Islet of Langerhans (tissue), 1 donor: Measurements from ENCODE around the gene NXN.
"Not testable (repeated sequence)": the region's sequence is repeated elsewhere in the genome, so short reads cannot be mapped to it uniquely, and the experiment has no call there.

ENCODE experiments used
- FAIRE-seq: peaks from one replicate; lab custom pipeline; 2011; peaks lifted over from hg19 to GRCh38; lab: Jason Lieb, UNC

NXN gene

DNA sequence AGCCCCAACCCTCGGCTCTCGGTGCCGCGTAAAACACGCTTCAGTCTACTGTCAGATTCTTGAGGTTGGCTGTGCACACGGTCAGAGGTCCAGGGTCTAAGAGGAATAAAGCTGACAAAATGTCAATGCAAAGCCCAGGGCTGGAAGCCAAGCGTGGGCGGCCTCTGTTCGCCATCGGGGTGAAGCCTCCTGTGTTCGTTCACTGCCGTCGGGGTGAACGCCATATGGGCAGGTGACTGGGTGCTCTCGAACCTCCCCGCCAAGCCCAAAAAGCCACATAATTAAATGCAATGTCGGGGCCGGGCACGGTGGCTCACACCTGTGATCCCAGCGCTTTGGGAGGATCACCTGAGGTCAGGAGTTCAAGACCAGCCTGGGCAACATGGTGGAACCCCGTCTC is 152.8 kb downstream of the NXN start:
- FAIRE-seq: no peak

DNA sequence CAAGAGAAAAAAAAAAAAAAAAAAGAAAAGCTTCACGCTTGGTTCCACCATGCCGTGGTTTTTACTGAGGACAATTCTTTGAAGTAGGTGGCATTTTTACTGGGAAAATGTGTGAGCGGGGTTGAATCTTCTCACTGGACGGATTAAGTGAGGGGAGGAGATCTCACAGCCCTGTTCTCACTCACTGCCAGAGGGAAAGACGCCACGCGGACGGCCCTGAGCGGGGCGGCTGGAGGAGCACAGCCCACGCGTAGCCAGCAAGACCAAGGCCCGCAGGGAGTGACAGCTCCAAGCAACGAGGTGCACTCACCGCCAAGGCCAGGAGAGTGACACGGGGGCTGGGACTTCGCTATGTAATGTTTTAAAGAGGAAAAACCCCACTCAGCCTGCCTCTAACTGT is 154.4 kb downstream of the NXN start:
- FAIRE-seq: no peak

DNA sequence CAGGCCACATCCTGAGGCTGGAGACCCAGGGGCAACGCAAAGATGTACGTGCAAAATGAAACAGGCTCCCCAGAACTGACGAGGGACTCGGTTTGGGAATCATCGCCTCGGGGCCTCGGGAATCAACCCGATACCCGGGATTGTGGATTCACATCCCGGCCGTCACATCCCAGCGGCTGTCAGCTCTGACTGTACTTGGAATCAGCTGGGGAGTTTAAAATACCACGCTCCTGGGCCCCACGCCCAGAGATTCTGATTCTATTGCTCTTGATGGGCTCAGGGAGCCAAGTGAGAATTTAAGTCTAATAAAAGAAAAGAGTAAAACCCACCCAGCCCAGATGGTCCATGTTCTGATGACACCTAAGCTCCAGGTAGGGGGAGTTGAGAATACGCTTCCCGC is 155.2 kb downstream of the NXN start:
- FAIRE-seq: no peak

DNA sequence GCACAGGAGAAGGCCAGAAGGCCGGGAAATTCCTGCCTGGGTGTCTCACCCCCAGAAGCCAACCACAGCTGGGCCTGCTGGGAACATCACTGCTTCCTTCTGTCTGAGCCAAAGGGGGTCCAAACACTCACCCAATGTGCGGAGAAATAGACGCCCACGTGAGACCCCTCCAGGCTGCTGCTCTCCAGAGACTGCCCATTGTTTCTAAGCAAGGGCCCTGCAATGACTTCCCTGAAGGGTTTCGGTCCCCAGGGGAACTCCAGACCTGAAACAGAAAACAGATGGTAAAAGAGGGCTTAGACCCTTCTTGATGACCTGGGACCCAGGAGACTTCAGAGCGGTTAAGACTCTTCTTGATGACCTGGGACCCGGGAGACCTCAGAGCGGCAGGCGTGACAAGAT is 156.1 kb downstream of the NXN start:
- no peak for FAIRE-seq

DNA sequence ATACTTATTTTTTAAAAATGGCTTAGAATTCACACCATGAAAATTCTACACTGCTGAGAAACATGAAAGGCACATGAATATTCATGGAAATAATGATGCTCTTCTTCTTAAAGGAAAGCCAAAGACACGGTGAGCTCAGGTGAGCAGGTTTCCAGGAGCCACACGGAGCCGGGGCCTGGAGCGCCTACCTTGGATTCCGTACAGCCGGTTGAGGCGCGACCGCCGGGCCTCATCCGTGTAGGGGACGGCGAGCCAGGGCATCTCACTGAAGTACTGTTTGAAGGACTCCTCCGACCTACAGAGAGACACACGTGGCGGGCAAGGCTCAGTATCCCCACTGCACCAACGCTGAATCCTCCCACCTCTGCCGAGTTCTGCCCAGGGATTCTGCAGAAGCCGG is 160.3 kb downstream of the NXN start:
- FAIRE-seq: no peak

DNA sequence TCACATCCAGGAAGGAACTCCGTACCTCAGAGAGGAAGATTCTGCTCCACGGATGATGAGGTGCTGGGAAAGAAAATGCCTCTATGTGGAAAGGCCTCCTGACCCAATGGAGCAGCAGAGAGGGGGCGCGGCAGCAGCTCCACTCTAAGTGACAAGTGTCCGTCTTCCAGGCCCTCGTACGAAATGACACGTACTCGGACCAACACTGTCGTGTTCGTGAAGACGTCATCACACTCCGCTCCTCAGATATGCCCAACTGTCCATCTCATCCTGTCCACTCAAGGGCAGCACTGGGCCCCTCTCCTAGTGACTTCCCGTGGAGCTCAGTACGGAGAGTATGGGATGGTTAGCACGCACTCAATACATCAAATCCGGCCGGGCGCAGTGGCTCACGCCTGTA is 165.2 kb downstream of the NXN start:
- no peak for FAIRE-seq

DNA sequence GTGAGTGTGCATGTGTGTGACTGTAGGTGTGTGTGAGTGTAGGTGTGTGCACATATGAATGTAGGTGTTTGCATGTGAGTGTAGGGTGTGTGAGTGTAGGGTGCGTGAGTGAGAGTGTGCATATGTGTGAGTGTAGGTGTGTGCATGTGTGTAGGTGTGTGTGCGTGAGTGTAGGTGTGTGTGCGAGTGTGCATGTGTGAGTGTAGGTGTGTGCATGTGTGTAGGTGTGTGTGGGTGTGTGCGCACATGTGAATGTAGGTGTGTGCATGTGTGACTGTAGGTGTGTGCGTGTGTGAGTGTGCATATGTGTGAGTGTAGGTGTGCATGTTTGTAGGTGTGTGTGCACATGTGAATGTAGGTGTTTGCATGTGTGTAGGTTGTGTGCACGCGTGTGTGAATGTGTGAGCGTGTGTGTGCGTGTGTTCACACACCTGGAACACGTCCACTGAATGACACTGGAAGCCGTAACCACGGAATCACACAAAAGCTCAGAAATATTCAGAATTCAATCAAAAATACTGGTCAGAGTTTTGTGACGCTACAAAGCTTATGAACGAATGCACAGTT is 166.9 kb downstream of the NXN start:
- FAIRE-seq: no peak

DNA sequence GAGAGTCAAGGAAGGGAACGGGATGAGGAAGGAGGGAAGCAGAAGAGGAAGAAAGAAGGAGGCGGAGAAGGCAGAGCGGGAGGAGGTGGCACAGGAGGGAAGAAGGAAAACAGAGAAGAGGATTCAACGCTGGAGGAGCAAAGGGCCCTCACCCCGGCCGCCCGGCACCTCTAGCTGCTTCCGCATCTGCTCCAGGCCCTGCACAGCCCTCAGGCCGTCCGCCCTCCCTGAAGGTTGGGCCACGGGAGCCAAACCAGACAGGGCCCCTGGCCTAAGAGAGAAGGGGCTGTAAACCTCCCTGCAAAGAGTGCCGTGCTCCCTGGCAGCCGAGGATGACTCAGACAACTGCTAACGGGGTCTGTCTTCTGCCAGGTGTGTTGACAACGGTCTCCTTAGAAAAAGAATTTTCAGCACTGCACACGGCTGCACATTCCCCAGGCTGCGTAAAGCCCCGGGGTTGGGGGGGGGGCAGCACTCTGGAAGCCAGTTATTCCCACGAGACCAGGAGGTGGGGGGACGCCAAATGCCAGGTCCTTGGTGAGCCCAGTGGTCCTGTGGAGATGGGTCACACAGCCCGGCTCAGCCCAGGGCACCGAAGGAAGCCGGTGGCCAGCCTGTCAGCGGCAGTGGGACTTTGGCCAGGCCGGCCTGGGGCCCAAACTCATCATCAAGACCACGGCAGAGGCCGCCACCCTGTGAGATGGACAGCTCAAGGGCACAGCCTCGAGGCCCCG is 168.4 kb downstream of the NXN start:
- FAIRE-seq: no peak

DNA sequence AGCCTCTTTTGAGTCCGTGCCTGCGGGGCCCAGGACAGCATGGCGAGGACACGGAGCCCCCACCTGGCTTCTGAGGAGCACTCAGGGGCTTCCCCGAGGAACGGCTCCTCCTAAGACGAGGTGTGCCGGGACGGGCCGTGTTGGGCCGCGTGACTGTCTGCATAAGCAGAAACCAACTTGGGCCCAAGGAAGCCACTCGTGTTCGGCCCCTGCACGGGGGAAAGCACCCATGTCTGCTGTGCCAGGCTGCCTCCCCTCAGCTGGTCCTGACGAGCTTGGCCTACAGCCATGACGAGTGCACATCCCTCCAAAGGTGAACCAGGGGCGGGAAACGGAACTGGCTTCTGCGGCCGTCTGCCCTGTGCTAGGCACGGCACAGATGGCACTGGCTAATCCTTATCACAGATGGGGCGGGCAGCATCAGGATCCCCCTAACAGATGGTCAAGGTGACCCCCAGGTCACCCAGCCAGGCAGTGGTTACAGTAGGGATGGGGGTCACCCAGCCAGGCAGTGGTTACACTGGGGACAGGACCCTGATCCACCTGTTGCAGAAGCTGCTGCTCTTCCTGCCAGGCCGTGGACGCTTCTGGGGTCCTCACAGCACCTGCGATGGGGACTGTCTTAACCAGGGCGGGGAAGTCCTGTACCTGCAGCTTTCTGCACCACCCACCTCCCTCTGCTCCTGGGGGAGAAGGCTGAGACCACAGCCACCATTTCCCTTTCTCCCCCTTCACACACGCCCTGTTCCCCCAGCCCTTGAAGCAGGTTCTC is 171.9 kb downstream of the NXN start:
- no peak for FAIRE-seq

DNA sequence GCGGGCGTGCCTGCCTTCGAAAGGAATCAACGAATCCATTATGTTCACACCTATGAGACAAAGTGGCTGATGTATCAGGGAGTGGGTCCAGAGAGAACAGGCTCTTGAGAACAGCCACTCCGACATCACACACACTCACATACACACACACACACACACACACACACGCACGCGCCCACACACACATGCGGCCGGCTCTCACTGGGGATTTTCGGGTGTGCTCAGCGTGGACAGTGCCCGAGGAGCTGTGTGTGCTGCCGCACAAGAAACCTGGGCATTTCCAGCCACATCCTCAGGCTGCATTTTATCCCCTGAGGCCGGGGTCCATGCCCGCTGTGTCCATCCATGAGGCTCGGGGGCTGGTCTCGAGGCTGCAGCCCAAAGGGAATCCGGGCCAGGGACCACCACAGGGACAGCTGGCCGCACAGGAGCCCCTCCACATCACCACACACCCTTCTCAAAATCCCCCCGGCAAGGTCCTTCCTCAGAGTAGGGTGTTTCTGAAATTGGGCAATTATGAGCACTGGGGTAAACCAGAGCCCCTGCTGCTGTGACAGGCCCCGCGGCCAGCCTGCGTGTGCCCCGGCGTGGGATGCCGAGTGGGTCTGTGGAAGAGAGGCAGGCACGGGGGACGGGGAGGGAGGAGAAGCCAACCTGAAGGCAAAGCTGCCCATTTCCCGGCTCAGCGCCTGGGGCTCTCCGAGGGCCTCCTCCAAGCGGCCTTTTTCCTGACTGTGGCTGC is 172.6 kb downstream of the NXN start:
- no peak for FAIRE-seq

DNA sequence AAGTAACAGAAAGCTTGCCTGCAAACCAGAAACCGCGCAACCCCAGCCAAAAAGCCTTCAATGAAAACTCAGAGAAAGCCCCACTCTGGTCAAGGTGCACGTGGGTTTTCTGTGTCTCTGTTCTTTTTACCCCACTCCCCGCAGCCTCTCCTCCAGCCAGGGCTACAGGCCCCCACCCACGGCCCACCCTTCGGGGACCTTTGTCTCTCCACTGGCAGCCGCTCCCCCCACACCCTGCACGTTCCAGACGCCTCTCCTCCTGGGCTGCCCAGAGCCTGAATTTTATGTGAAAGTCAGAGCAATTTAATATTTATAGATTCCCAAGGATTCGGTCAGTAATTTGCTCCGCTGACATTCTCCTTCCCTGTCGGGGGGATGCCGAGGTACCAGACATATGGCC is 173.2 kb downstream of the NXN start:
- no peak for FAIRE-seq

DNA sequence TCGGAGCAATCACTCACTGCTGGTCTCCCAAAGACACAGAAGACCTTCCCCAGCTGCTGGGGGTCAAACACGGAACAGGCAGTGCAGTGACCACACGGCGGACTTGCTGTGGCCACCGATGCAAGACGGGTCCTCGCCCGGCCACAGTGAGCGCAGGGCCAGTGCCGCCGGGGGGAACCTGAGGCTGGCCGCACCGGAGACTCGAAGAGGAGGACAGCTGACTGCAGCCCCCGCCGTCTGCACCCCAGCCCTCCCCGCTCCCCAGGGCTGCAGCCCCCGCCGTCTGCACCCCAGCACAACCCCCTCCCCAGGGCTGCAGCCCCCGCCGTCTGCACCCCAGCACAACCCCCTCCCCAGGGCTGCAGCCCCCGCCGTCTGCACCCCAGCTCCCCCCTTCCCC is 173.7 kb downstream of the NXN start:
- FAIRE-seq: not testable (repeated sequence)

DNA sequence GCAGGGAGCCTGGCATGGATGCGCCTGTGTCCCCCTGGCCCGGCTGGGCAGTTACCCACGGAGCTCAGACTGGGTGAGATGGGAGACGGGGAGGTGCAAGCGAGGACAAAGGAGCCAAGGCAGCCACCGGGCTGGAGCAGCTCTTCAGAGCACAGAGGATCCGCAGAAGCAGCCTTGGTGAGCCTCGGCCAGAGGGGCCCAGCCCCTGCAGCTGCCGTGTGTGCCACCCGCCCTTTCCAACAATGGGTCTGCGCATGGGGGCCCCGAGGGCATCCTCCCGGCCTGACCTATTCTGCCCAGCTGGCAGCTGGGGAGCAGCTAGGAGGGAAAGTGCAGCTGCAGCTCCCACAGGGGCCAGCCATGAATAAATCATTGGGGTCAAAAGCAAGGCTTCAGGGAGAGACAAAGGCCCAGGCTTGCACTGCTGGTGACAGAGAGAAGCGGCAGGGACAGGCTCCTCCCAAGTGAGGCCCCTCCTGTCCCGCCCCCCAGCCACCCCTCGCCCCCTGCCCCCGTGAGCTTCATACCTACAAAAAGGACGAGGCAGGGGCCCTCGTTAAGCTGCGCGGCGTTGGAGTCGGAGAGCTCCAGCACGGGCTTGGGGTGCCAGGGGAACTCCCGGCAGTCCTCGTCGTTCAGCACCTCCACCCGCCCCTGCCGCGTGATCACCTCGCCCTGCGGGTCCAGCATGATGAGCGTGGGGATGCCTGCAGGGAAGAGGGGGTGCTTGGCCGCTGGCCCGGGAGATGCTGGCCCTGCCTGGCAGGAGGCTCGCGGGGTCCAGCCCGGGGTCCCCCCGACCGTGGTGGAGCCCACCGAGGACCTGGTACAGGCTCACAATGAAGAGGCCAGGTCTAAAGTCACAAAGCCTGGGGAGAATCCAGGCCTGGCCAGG is 174.8 kb downstream of the NXN start:
- no peak for FAIRE-seq

DNA sequence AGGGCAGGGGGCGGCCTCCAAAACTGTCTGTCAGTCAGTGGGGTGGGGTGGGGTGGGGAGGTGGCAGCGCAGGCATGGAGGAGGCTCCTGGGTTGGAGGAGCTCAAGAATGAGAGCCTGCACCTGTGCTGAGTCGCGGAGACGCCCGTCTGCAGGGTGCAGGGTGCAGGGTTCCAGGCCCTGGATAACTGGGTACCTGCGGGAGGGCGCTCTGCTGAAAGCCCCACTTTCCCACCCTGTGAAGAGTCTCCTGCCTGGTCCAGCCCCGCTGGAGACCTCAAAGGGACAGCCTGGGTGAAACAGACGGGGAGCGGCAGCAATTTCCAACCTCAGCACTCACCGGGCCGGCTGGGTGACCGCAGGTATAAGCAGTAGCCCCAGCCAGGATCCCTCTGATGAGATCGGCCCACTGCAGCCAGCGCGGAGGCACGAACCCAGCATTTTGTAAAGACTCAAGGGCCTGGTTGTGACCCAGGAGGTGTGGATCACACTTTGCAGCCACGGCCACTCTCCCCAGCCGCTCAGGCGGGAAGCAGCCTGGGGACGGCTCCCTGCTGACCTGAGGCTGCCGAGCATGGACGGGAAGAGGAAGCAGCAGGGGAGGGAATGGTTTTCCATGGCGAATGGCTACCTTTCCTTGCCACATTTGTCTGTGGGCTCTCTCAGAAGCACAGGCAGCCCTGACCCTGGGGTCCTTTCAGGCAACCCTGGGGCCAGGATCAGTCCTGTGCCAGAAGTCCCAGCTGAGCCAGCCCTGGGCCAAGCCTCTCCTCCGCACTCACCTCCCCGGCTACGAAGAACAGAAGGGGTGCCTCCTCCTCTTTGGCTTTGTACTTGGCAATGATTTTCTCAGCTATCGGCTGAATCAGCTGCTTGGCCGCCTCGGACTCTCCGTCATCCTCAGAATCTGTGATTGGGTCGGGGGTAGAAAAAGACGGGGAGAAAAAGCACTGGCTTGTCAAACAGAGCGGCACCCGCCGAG is 176.4 kb downstream of the NXN start:
- FAIRE-seq: no peak

DNA sequence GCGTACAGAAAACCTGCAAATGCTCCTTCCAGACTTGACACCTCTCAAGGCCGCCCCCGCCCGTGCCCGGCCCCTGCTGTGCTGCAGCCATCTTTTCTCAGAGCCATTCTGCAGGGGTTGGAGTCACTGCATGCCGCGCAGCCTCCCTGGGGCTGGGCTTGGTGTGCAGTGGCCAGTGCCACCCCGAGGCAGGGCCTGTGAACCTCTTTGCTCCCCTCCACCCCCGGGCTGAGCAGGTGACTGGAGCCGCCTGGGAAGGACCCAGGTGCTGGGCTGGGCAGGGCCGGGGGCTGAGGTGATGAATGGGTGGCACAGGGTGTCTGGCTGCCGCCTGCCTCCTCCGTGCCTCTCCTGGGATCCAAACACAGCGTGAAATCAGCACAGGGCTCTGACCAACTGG is 177.1 kb downstream of the NXN start:
- no peak for FAIRE-seq

DNA sequence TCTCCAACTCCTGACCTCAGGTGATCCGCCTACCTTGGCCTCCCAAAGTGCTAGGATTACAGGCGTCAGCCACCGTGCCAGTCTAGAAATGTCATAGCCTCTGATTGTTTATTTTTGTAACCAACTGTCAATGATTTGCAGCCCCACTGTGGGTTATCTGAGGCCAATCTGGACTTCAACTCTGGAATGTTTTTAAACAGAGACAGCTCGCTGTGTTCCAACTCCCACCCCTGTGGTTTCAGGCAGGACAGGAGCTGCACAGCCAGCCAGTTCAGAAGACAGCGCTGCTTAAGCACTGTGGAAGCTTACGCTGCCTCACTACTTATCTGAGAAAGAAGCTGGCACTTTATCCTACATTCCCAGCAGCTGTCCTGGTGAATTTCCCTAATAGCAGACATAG is 177.9 kb downstream of the NXN start:
- no peak for FAIRE-seq

DNA sequence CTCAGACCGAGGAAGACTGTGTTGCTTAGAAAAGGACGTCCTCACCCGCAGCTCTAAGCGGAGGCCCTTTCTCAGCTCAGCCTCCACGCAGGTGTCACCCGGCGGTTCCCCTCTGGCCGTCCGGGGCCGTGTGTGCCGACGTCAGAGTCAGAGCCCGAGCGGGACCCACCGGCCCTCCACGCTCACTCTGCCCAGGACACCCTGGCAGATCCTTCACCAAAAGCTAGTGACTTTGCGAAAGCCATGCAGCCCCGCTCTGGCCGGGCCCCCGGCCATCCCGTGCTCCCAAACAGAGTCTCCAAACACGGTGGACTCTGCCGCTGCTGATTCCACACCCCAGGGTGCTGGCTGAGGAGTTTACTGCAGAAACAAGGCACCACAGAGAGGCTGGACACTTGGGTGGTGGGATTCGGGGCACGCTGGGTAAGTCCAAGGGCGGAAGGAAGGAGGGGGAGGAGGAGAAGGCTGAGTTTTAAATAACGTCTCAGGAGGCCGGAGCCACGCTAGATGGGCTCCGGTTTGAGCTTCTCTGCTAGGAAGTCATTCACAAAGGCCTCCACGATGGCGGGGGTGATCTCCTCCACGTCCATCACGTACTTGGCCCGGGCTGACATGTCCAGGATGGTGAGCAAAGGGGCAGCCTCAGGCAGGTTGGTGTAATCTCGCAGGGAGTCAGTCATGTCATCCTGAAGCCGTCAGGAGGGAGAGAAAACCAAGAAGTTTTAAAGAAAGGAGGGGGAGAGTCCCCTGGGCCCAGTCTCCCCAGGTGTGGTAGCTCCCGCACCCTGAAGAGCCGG is 178.9 kb downstream of the NXN start:
- no peak for FAIRE-seq

DNA sequence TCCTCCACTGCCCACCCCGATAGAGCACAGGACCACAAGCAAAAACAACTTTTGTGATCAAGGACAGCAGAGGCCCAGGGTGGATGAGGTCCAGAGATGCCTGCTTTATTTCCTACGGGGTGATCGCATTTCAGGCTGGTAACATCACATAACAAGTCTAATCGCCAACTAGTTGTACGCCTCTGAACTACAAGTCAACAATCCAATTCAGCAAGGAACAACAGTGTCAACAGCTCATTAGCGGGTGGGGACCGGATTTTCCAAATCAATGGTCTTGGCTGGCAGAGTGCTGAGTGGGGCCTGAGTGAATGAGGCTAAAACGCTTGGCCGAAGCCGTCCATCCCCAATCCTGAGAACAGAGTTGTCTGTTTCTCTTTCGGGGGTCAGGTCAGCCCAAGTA is 180.3 kb downstream of the NXN start:
- FAIRE-seq: no peak

DNA sequence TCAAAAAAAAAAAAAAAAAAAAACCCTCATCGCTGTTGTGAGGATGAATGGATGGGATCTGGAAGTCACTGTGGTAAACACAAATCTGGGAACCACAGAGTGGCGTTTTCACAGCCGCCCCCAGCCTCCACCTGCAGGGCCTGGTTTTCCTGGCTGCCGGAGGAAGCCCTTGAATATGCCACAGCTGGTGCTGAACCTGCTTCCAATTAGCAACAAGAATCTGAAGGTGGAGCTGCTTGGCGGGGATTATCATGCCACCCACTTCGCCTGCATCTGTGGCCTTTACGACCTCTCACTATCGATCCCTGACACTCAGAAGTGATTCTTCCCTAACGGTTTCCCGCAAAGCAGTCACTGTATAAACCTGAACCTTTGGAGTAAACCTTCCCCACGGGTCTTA is 181.3 kb downstream of the NXN start:
- FAIRE-seq: no peak
